ENCODE data around the gene AQR. TPM values are rescaled to one million over a fixed set of nuclear protein-coding genes. Genes with fewer than 3 reads are reported as not detected.

The AQR gene
- total and polyA plus RNA-seq, 2 of the 8 experiments (the other 6 are each of a cell fraction or from before 2014, with no cell fraction given) = 34.5 to 57.6 TPM

DNA sequence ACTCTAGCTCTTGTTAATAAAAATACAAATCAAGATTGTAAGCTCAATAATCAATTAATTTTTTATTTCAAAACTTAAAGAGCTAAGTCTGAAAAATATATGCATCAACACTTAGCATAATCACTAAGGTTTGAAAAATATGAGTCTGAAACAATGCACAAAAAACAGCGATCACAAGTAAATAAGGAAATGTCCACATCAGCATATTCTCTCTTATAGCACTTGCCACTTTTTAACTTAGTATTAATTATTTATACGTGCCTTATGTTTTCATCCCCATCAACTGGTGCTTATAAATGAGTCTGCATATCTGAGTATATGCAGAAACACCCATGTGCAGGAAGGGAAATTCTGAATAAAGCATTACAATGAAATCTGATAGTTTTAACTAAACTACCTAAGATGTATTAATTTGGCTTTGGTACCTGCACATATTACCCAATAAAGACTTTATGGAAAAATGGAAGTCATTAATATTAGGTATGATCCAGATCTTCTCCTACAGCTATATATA is 28.3 kb downstream of the AQR start (continued):
- TF ChIP-seq RBBP5 (IDR thresholded peaks at IDR 0.05; ENCODE audit: borderline replicate concordance, low read depth, low read length) = no peak
